Right lobe of liver (tissue), 6 donors: ENCODE measurements around the gene ZBTB17. TPM values are rescaled to one million over a fixed set of nuclear protein-coding genes. Genes with fewer than 3 reads are reported as not detected.

ENCODE experiments used
- ATAC-seq, 4 donors: fragments of 200-7000 bp; cut with Tn5 transposase; one replicate each; pipeline ENCODE4 v1.9.1; 2020; ENCODE audit warnings: mild to moderate bottlenecking in 4 of 4, moderate library complexity in 4 of 4
- DNase-seq, 3 donors: peaks; one replicate each; pipeline ENCODE4 v3.0.0-alpha.2; 2020
- H3K27ac ChIP-seq, 3 donors: fragments of 200-600 bp; one replicate each; pipeline ENCODE4 v1.8.0; 2022
- H3K27me3 ChIP-seq, 2 donors: fragments of 200-600 bp; one replicate each; pipeline ENCODE4 v1.8.0; 2022
- H3K36me3 ChIP-seq, 4 donors: fragments of 200-600 bp; sonication (generic) in 1 of 4; one replicate each; pipeline versions ENCODE4 v1.5.1 to v1.8.0; 2017 to 2022; ENCODE audit warnings: control low read depth in 1 of 4
- H3K4me1 ChIP-seq, 4 donors: fragments of 200-600 bp; sonication (generic) in 1 of 4; one replicate each; pipeline versions ENCODE4 v1.5.1 to v1.8.0; 2017 to 2022; ENCODE audit warnings: control low read depth in 1 of 4
- H3K4me3 ChIP-seq, 3 donors: fragments of 200-600 bp; one replicate each; pipeline ENCODE4 v1.8.0; 2022
- H3K9me3 ChIP-seq, 4 donors: fragments of 200-600 bp; sonication (generic) in 1 of 4; one replicate each; pipeline versions ENCODE4 v1.5.1 to v1.8.0; 2017 to 2022; ENCODE audit warnings: control low read depth in 1 of 4
- CTCF ChIP-seq, 4 donors: fragments of 200-600 bp in 3 of 4; fragments of 450-650 bp in 1 of 4; IDR thresholded peaks; one replicate each; pipeline versions ENCODE4 v1.5.1 to v1.8.0; 2016 to 2022; ENCODE audit warnings: antibody characterized with exemption in 4 of 4, mild to moderate bottlenecking in 2 of 4
- POLR2A ChIP-seq: fragments of 450-650 bp; IDR thresholded peaks from one replicate; pipeline ENCODE4 v1.6.1; 2017; ENCODE audit warnings: antibody characterized with exemption, mild to moderate bottlenecking
- WGBS: methylation state at CpG from one replicate; pipeline ENCODE4 v1.1.6; 2018; ENCODE audit warnings: low coverage, low lambda C conversion rate; ENCODE audit not compliant: insufficient coverage; ENCODE audit errors: missing lambda C conversion rate; 5-methylcytosine and 5-hydroxymethylcytosine counted together
- intact Hi-C, 2 donors: fragments of 100-400 bp; cut with DNase I; formaldehyde crosslinking; loops; one replicate each; pipeline versions ENCODE4 v1.11.2 to v1.14.1; 2022
- total RNA-seq, 6 experiments: library from RNA; depleted of rRNA in 2 of 6; stranded (reverse); fragments of >200 nt in 2 of 6; fragmentation: NEBNext Ultra II Directional in 3 of 6; extraction: Animal tissue kit (Norgen Biotek cat#: 25700) in 3 of 6; gene quantifications; one replicate each; pipeline versions ENCODE4 v1.1.0 to v1.2.4, GENCODE V29; 2016 to 2023
- donor health status: DM: no; HTN: yes; CAD: no.
- donor health status: DM: no; HTN: no; CAD: no.
- donor health status: DM: no; HTN: no; CAD: no.
- donor health status: DM: no; HTN: yes; CAD: no.
- donor health status: DM: no; HTN: yes; CAD: no.

The ZBTB17 gene
- total RNA-seq, 6 experiments from 2014 or later, result 9.2 to 13.3 (median 11.0) TPM

GRCh38 chr1:16014509-16015482 is 38.9 kb upstream of the ZBTB17 start:
- no peak overlapping the region for H3K27ac ChIP-seq
- DNase-seq (peak in 1 of 3 donors; percentile 52), ATAC-seq (no peak)
- H3K4me1 ChIP-seq, result peaks cover 0 to 11% (median 2%) of the 10 kb centered on the region in 4 donors
- no peak overlapping the region for H3K4me3 ChIP-seq
- no peaks in the 10 kb centered on the region for H3K27me3 ChIP-seq
- intact Hi-C loops, result no loop called here
- H3K36me3 ChIP-seq, result no peaks in the 10 kb centered on the region
- no peak for TF ChIP-seq CTCF (IDR thresholded peaks at IDR 0.05)
- no peak for TF ChIP-seq POLR2A
- WGBS, result 52% methylated on average over 4 of the region's 17 CpGs
- H3K9me3 ChIP-seq, result no peaks in the 10 kb centered on the region

GRCh38 chr1:16013908-16014258 is 38.0 kb upstream of the ZBTB17 start:
- intact Hi-C loops, result no loop called here
- no peak overlapping the region for H3K4me3 ChIP-seq
- TF ChIP-seq POLR2A (no peak), CTCF (IDR thresholded peaks at IDR 0.05) (no peak)

GRCh38 chr1:16013220-16013907 is 37.5 kb upstream of the ZBTB17 start:
- WGBS, result 21% methylated on average over 14 of the region's 28 CpGs
- intact Hi-C loops, result no loop called here
- peak in 1 of 3 donors; percentile 55 for DNase-seq
- Histone ChIP-seq H3K27ac (peak overlapping the region in 1 of 3 donors; percentile 51), H3K36me3 (no peaks in the 10 kb centered on the region), H3K4me1 (peaks cover 0 to 11% (median 2%) of the 10 kb centered on the region in 4 donors), H3K4me3 (peak overlapping the region; percentile 29 to 42 (median 34)), H3K27me3 (no peaks in the 10 kb centered on the region), H3K9me3 (no peaks in the 10 kb centered on the region)
- no peak for TF ChIP-seq CTCF (IDR thresholded peaks at IDR 0.05)
- no peak for TF ChIP-seq POLR2A
- ATAC-seq, result peak; percentile 2 to 60 (median 26)

More at GRCh38 chr1:16013908-16014258, 38.0 kb upstream of the ZBTB17 start:
- no peak for ATAC-seq
- H3K27ac ChIP-seq, result no peak overlapping the region
- WGBS, result 80% methylated on average over 2 of the region's 4 CpGs
- peaks cover 0 to 11% (median 2%) of the 10 kb centered on the region in 4 donors for H3K4me1 ChIP-seq
- no peaks in the 10 kb centered on the region for H3K27me3 ChIP-seq
- DNase-seq, result no peak
- H3K9me3 ChIP-seq, result no peaks in the 10 kb centered on the region
- H3K36me3 ChIP-seq, result no peaks in the 10 kb centered on the region

GRCh38 chr1:16012590-16013219 is 36.8 kb upstream of the ZBTB17 start:
- Histone ChIP-seq H3K9me3 (no peaks in the 10 kb centered on the region), H3K27ac (peak overlapping the region in 1 of 3 donors; percentile 51), H3K27me3 (no peaks in the 10 kb centered on the region), H3K4me1 (peaks cover 0 to 11% (median 2%) of the 10 kb centered on the region in 4 donors), H3K4me3 (peak overlapping the region; percentile 29 to 42 (median 34)), H3K36me3 (no peaks in the 10 kb centered on the region)
- 3% methylated on average over 5 of the region's 36 CpGs for WGBS
- intact Hi-C loops, result no loop called here
- ATAC-seq (peak; percentile 64 to 79 (median 74)), DNase-seq (peak; percentile 70 to 77 (median 70))
- no peak for TF ChIP-seq POLR2A
- TF ChIP-seq CTCF (IDR thresholded peaks at IDR 0.05), result no peak
